ENCODE measurements around the gene KRT7.

KRT7 gene

DNA sequence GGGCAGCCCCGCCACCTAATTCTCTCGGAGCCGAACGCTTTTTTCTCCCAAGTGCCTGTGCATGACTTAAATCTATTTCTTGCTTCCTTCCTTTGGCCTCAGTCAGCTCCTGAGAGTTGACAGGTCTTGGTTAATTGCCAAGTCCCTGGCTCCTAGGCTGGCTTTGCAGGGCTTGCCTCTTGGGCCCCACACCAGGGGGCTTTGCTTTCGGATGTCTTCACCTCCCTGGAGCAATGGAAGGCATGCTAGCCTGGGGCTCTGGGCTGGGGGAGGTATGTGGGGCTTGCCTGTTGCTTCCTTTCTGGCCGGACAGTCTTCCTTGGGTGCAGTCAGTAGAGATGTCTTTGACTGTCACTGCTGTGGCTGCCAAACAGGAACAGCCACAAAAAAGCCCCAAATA is 39.1 kb upstream of the KRT7 start:
- TF ChIP-seq, protein P1, sequence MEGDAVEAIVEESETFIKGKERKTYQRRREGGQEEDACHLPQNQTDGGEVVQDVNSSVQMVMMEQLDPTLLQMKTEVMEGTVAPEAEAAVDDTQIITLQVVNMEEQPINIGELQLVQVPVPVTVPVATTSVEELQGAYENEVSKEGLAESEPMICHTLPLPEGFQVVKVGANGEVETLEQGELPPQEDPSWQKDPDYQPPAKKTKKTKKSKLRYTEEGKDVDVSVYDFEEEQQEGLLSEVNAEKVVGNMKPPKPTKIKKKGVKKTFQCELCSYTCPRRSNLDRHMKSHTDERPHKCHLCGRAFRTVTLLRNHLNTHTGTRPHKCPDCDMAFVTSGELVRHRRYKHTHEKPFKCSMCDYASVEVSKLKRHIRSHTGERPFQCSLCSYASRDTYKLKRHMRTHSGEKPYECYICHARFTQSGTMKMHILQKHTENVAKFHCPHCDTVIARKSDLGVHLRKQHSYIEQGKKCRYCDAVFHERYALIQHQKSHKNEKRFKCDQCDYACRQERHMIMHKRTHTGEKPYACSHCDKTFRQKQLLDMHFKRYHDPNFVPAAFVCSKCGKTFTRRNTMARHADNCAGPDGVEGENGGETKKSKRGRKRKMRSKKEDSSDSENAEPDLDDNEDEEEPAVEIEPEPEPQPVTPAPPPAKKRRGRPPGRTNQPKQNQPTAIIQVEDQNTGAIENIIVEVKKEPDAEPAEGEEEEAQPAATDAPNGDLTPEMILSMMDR (IDR thresholded peaks at IDR 0.05; ENCODE audit: extremely low read depth, missing control alignments), result no peak
- no peak for DNase-seq (ENCODE audit: low spot score)

GRCh38 chr12:52195065-52195730 is 37.8 kb upstream of the KRT7 start:
- no peak for DNase-seq (ENCODE audit: low spot score)
- TF ChIP-seq, protein P1 (IDR thresholded peaks at IDR 0.05; ENCODE audit: extremely low read depth, missing control alignments), result no peak

DNA sequence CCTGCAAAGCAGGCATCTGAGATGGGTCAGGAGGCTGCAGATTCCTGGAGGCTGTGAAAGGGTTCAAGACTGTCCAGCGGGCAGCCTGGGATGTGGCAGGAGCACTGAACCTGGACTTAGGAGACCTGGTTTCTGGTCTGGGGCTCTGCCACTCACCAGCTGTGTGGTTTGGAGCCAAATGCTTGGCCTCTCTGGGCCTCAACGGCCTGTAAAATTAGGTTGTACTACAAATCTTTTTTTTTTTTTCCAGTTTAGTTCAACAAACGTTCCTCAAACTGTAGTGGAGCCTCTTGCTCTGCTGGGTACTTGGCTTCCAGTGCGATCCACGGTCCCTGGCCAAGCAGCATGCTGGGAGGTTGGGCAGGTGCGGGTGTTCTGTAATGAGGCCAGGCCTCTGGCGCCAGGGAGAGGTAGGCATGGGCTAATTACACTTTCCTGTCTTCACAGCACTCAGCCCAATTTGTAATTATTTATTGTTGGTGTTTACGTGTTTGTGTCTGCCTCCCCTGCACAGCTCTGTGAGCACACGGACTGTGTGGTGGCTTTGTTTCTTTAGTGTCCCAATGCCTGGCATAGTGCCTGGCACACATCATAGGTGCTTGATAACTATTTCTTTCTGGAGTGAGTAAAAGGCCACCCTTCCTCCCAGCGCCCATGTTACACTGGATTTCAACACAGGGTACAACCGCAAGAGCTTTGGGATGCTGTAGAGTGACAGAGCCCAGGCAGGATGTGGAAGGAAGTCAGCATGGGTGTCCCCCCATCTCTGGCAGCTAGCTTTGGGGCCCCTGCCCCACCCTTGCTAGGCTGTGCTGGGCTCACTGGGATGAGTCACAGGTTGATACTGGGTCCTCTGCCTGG is 35.4 kb upstream of the KRT7 start:
- TF ChIP-seq, protein P1 (IDR thresholded peaks at IDR 0.05; ENCODE audit: extremely low read depth, missing control alignments), result no peak
- DNase-seq (ENCODE audit: low spot score), result no peak

DNA sequence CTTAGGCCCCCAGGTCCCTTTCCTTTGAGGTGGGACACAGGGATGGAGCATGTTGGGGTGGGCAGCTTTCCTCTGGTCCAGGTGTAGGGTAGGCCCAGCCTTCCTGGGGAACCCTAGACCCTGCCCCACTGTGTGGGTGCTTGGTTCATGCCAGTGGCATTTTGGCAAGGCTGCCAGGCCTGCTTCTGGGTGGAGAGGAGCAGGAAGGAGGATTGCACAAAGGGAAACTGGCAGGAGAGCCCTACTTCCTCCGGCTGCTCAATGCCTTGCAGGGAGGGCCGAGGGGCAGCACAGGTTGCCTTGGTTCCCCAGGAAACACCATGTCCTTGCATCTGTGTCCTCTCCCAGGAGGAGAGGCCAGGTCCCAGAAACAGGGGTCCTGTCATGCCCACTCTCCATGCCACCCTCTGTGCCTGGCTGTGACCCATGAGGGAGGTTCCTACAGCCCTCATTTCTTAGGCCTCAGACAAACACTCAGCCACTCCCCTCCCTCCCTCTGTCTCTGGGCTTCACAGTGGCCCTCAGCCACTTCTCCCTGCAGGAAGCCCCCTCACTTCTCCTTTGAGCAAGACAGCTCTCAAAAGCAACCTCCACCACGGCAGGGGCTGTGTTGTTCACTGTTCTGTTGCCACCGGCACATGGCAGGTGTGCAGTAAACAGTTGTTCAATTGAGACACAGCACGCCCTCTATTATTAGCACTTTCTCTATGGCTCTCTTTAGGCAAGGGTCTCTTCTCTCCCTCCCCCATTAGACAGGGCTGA is 34.4 kb upstream of the KRT7 start:
- no peak for DNase-seq (ENCODE audit: low spot score)
- TF ChIP-seq, protein P1 (IDR thresholded peaks at IDR 0.05; ENCODE audit: extremely low read depth, missing control alignments), result no peak

DNA sequence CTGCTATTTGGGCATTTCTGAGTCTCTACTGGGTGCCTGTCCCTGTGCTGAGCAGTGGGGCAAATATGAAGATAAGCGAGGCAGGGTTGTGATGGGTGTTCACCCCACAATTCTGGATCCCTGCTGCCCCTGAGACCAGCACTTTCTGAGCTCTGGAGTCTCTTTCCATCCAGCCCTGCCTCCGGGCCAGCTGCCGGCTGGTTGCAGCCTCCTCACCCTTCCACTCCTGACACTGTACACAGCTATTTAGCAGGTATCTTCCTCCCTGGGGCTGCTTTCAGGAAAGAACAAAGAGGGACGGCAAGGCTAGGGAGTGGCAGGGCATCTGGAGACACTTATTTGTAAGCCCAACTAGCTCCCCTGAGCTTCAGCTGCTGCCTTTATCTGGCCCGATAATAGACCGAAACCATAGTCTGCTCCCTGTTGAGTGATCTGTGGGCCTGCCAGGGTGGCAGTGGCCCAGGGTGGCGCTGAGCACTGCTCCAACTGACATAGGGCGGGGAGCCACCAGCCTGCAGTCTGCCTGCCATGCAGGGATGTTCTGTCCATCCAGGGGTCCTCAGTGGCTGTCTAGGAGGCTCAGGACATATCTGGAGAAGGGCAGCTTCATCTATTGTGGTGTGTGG is 33.6 kb upstream of the KRT7 start:
- no peak for DNase-seq (ENCODE audit: low spot score)
- TF ChIP-seq, protein P1 (IDR thresholded peaks at IDR 0.05; ENCODE audit: extremely low read depth, missing control alignments), result no peak

DNA sequence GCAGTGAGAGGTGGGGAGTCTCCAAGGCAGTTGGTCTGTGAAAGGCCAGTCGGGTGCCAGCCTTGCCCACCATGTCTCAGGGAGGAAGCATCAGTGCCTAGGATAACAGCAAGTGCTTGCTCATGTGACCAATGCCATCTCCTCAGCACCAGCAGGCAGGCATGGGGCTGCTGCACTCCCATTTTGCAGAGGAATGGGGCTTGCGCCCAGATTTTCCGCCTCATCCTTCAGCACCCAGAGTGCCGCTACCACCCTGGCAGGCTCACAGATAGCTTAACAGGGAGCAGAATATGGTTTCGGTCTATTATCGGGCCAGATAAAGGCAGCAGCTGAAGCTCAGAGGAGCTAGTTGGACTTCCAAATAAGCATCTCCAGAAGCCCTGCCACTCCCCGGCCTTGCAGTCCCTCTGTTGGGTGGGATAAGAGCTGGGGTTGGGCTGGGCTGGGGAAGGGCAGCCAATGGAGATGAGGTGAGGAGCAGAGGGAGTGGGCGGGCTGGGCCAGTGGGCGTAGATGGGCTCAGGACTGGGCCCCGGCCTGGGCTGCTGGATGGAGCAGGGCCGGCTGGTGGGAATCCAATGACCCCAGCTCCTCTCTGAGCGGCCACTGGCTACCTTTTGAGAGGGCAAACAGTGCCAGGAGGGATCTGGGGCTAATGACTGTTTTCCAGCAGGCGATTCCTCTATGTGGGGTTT is 32.8 kb upstream of the KRT7 start:
- TF ChIP-seq, protein P1 (IDR thresholded peaks at IDR 0.05; ENCODE audit: extremely low read depth, missing control alignments), result no peak
- DNase-seq (ENCODE audit: low spot score), result no peak

Measured in GM20000 (cell line).